Astrocyte (in vitro differentiated cells and primary cell): Measurements from ENCODE around the gene AMOTL1. TPM values are rescaled to one million over a fixed set of nuclear protein-coding genes. Genes with fewer than 3 reads are reported as not detected.

Source experiments
- DNase-seq: peaks from one replicate; pipeline ENCODE4 v3.0.0-alpha.2; 2010; ENCODE audit warnings: low read depth
- FAIRE-seq: peaks from 2 replicates; lab custom pipeline; 2011; peaks lifted over from hg19 to GRCh38; lab: Jason Lieb, UNC
- H2AFZ ChIP-seq: 2 replicates; pipeline ENCODE4 v1.6.0; 2012; ENCODE audit warnings: low read depth, low read length, inconsistent platforms
- H3K27ac ChIP-seq: 2 replicates; pipeline ENCODE4 v1.5.1; 2011; ENCODE audit warnings: low read depth, low read length, inconsistent platforms
- H3K27me3 ChIP-seq: 2 replicates; pipeline ENCODE4 v1.6.0; 2011; ENCODE audit warnings: low read length, inconsistent platforms; ENCODE audit not compliant: insufficient read depth
- H3K36me3 ChIP-seq: 2 replicates; pipeline ENCODE4 v1.5.1; 2011; ENCODE audit warnings: low read length, inconsistent platforms; ENCODE audit not compliant: insufficient read depth
- H3K4me1 ChIP-seq: 2 replicates; pipeline ENCODE4 v1.5.1; 2011; ENCODE audit warnings: low read length, inconsistent platforms; ENCODE audit not compliant: insufficient read depth
- H3K4me2 ChIP-seq: 2 replicates; pipeline ENCODE4 v1.6.0; 2012; ENCODE audit warnings: low read length, inconsistent platforms
- H3K4me3 ChIP-seq: 2 replicates; pipeline ENCODE4 v1.5.1; 2011; ENCODE audit warnings: low read depth, mild to moderate bottlenecking, low read length, inconsistent platforms; ENCODE audit not compliant: insufficient read depth
- H3K79me2 ChIP-seq: 2 replicates; pipeline ENCODE4 v1.6.0; 2012; ENCODE audit warnings: mild to moderate bottlenecking, low read length, inconsistent platforms; ENCODE audit not compliant: insufficient read depth
- H3K9ac ChIP-seq: 2 replicates; pipeline ENCODE4 v1.6.0; 2012; ENCODE audit warnings: mild to moderate bottlenecking, low read length, inconsistent platforms
- H3K9me3 ChIP-seq: 2 replicates; pipeline ENCODE4 v1.5.1; 2012; ENCODE audit warnings: low read depth, mild to moderate bottlenecking, low read length, inconsistent platforms; ENCODE audit not compliant: insufficient read depth
- H4K20me1 ChIP-seq: 2 replicates; pipeline ENCODE4 v1.6.0; 2012; ENCODE audit warnings: low read length, inconsistent platforms; ENCODE audit not compliant: insufficient read depth
- H3K27ac Mint-ChIP-seq: one replicate; pipeline ENCODE4 v1.8.0; 2021; ENCODE audit warnings: mild to moderate bottlenecking, mixed read lengths; ENCODE audit not compliant: unreplicated experiment
- H3K27me3 Mint-ChIP-seq: one replicate; pipeline ENCODE4 v1.8.0; 2021; ENCODE audit warnings: low read depth, mixed read lengths; ENCODE audit not compliant: unreplicated experiment
- H3K36me3 Mint-ChIP-seq: one replicate; pipeline ENCODE4 v1.8.0; 2021; ENCODE audit warnings: low read depth, mixed read lengths; ENCODE audit not compliant: unreplicated experiment
- H3K4me1 Mint-ChIP-seq: one replicate; pipeline ENCODE4 v1.8.0; 2021; ENCODE audit warnings: low read depth, mixed read lengths; ENCODE audit not compliant: unreplicated experiment
- H3K4me3 Mint-ChIP-seq: one replicate; pipeline ENCODE4 v1.8.0; 2021; ENCODE audit warnings: mild to moderate bottlenecking, moderate library complexity, mixed read lengths; ENCODE audit not compliant: unreplicated experiment
- H3K9me3 Mint-ChIP-seq: one replicate; pipeline ENCODE4 v1.8.0; 2021; ENCODE audit warnings: mild to moderate bottlenecking, mixed read lengths; ENCODE audit not compliant: unreplicated experiment
- EZH2 ChIP-seq: IDR thresholded peaks from 2 replicates; pipeline ENCODE4 v1.6.1; 2012; ENCODE audit warnings: mild to moderate bottlenecking, low read length, inconsistent platforms; ENCODE audit not compliant: insufficient read depth
- total RNA-seq: library from RNA; stranded (reverse); gene quantifications from 2 replicates; pipeline ENCODE4 v1.2.1, GENCODE V29; 2021
- TF ChIP-seq, protein P1 (sequence below): IDR thresholded peaks from 2 replicates; pipeline ENCODE4 v1.5.1; 2011; ENCODE audit warnings: low read depth, mild to moderate bottlenecking, inconsistent platforms, low read length, moderate library complexity; ENCODE audit not compliant: insufficient read depth

Gene AMOTL1
- total RNA-seq, 1 donor from 2014 or later: 47.8 TPM

DNA sequence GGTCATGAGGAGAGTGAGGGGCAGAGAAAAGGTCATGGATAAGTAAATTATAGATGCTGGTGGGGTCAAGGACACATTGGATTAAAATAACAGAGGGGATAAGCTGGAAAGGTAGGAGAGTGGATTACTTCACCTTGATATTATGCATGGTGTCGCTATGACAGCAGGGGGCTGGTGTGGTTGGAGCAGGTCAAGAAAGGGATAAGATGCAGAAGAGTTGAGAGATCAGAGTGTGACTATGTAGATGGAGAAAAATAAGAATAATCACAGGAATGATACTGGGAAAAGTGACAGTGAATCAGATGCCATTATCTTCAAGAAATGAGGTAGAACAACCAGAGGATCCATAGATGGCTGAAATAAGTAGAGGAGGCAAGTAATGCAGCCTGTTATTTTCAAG lies 29.4 kb upstream of the AMOTL1 start:
- H3K4me3 Mint-ChIP-seq: no peak overlapping the region
- H2AFZ ChIP-seq: no peak overlapping the region
- no peak for FAIRE-seq
- H3K27me3 Mint-ChIP-seq: peaks cover 24% of the 10 kb centered on the region
- no peaks in the 10 kb centered on the region for H3K27me3 ChIP-seq
- no peaks in the 10 kb centered on the region for H4K20me1 ChIP-seq
- H3K9ac ChIP-seq: no peak overlapping the region
- H3K27ac ChIP-seq: no peak overlapping the region
- H3K4me3 ChIP-seq: no peak overlapping the region
- DNase-seq: no peak
- no peak for TF ChIP-seq EZH2
- TF ChIP-seq, protein P1, sequence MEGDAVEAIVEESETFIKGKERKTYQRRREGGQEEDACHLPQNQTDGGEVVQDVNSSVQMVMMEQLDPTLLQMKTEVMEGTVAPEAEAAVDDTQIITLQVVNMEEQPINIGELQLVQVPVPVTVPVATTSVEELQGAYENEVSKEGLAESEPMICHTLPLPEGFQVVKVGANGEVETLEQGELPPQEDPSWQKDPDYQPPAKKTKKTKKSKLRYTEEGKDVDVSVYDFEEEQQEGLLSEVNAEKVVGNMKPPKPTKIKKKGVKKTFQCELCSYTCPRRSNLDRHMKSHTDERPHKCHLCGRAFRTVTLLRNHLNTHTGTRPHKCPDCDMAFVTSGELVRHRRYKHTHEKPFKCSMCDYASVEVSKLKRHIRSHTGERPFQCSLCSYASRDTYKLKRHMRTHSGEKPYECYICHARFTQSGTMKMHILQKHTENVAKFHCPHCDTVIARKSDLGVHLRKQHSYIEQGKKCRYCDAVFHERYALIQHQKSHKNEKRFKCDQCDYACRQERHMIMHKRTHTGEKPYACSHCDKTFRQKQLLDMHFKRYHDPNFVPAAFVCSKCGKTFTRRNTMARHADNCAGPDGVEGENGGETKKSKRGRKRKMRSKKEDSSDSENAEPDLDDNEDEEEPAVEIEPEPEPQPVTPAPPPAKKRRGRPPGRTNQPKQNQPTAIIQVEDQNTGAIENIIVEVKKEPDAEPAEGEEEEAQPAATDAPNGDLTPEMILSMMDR: no peak
- H3K4me2 ChIP-seq: no peak overlapping the region
- no peaks in the 10 kb centered on the region for H3K36me3 ChIP-seq
- peaks cover 14% of the 10 kb centered on the region for H3K4me1 Mint-ChIP-seq
- H3K79me2 ChIP-seq: no peaks in the 10 kb centered on the region
- H3K36me3 Mint-ChIP-seq: no peaks in the 10 kb centered on the region
- H3K9me3 Mint-ChIP-seq: no peaks in the 10 kb centered on the region
- no peaks in the 10 kb centered on the region for H3K9me3 ChIP-seq
- H3K4me1 ChIP-seq: peaks cover 28% of the 10 kb centered on the region
- H3K27ac Mint-ChIP-seq: no peak overlapping the region

- H3K36me3 ChIP-seq: no peaks in the 10 kb centered on the region
- DNase-seq (no peak), FAIRE-seq (no peak)
- H3K4me1 ChIP-seq: peaks cover 28% of the 10 kb centered on the region
- Mint-ChIP-seq H3K27ac (no peak overlapping the region), H3K4me3 (no peak overlapping the region), H3K4me1 (peaks cover 13% of the 10 kb centered on the region), H3K27me3 (peaks cover 24% of the 10 kb centered on the region), H3K36me3 (no peaks in the 10 kb centered on the region), H3K9me3 (no peaks in the 10 kb centered on the region)
- no peak overlapping the region for H3K9ac ChIP-seq
- no peaks in the 10 kb centered on the region for H3K79me2 ChIP-seq
- TF ChIP-seq, protein P1: no peak
- no peak for TF ChIP-seq EZH2
- no peak overlapping the region for H3K27ac ChIP-seq
- no peak overlapping the region for H3K4me2 ChIP-seq
- H3K9me3 ChIP-seq: no peaks in the 10 kb centered on the region
- no peak overlapping the region for H3K4me3 ChIP-seq
- H4K20me1 ChIP-seq: no peaks in the 10 kb centered on the region
- H3K27me3 ChIP-seq: no peaks in the 10 kb centered on the region
- H2AFZ ChIP-seq: no peak overlapping the region
Observed at GRCh38 chr11:94739331-94739730, 28.8 kb upstream of the AMOTL1 start.

- Mint-ChIP-seq H3K27ac (no peak overlapping the region), H3K4me1 (peaks cover 4% of the 10 kb centered on the region), H3K36me3 (no peaks in the 10 kb centered on the region), H3K4me3 (peak overlapping the region; percentile 84), H3K9me3 (no peaks in the 10 kb centered on the region), H3K27me3 (peaks cover 24% of the 10 kb centered on the region)
- Histone ChIP-seq H3K9me3 (no peaks in the 10 kb centered on the region), H3K4me1 (peaks cover 21% of the 10 kb centered on the region), H2AFZ (peak overlapping the region; percentile 82), H3K4me2 (peak overlapping the region; percentile 99), H3K27ac (no peak overlapping the region), H3K36me3 (no peaks in the 10 kb centered on the region), H3K4me3 (peak overlapping the region; percentile 70), H3K9ac (peak overlapping the region; percentile 79), H3K79me2 (no peaks in the 10 kb centered on the region), H4K20me1 (no peaks in the 10 kb centered on the region), H3K27me3 (no peaks in the 10 kb centered on the region)
- no peak for DNase-seq
- FAIRE-seq: no peak
- no peak for TF ChIP-seq EZH2
- TF ChIP-seq, protein P1: no peak
Observed at GRCh38 chr11:94740083-94741021, 27.8 kb upstream of the AMOTL1 start.
